BLaER1 treated with 17β-estradiol and CSF1 and Interleukin-3, amounts not matched to agents 10 nM and 100 nM (cell line): Measurements from ENCODE around the gene PLEKHF1.

ENCODE experiments used
- H3K27ac ChIP-seq, 11 experiments: shearing (Covaris generic); formaldehyde crosslinking; 2 replicates each; pipeline ENCODE4 v1.8.1; 2022
- H3K27me3 ChIP-seq, 11 experiments: shearing (Covaris generic); formaldehyde crosslinking; 2 replicates each; pipeline ENCODE4 v1.8.1; 2022
- H3K36me3 ChIP-seq, 11 experiments: shearing (Covaris generic); formaldehyde crosslinking; 2 replicates each; pipeline ENCODE4 v1.8.1; 2022
- H3K4me1 ChIP-seq, 10 experiments: shearing (Covaris generic); formaldehyde crosslinking; 2 replicates each; pipeline ENCODE4 v1.8.1; 2022
- H3K4me2 ChIP-seq, 11 experiments: shearing (Covaris generic); formaldehyde crosslinking; 2 replicates each; pipeline ENCODE4 v1.8.1; 2022
- H3K4me3 ChIP-seq, 10 experiments: shearing (Covaris generic); formaldehyde crosslinking; 2 replicates each; pipeline ENCODE4 v1.8.1; 2022
- H3K9ac ChIP-seq, 11 experiments: shearing (Covaris generic); formaldehyde crosslinking; 2 replicates each; pipeline ENCODE4 v1.8.1; 2022
- H3K9me3 ChIP-seq, 11 experiments: shearing (Covaris generic); formaldehyde crosslinking; replicated peaks in 1 of 11; 2 replicates each; pipeline ENCODE4 v1.8.1; 2022
- H4K20me1 ChIP-seq, 11 experiments: shearing (Covaris generic); formaldehyde crosslinking; 2 replicates each; pipeline ENCODE4 v1.8.1; 2022
- Cebpa-rat ChIP-seq, 11 experiments: shearing (Covaris generic); IDR thresholded peaks; 2 replicates each; pipeline ENCODE4 v1.8.1; 2022

The PLEKHF1 gene

GRCh38 chr19:29681422-29682235 lies 16.4 kb downstream of the PLEKHF1 start:
- TF ChIP-seq Cebpa-rat (IDR thresholded peaks at IDR 0.05) = no peak

GRCh38 chr19:29682236-29682895 lies 17.1 kb downstream of the PLEKHF1 start:
- Histone ChIP-seq H3K27me3 (0 out of 22 replicates have a peak, but pooled peaks cover 0 to under 1% (median 0%) of the 10 kb centered on the region in 11 experiments), H3K9me3 (no peaks in the 10 kb centered on the region), H3K36me3 (peaks cover 0 to 11% (median 0%) of the 10 kb centered on the region in 11 experiments; a peak in 2 of 22 replicates), H3K27ac (peak overlapping the region in 6 of 11 experiments; percentile 10 to 83 (median 52); a peak in 8 of 22 replicates), H3K4me2 (peak overlapping the region; percentile 89 to 97 (median 96)), H3K4me1 (peaks cover 56 to 97% (median 67%) of the 10 kb centered on the region in 10 experiments), H3K9ac (peak overlapping the region in 3 of 11 experiments; percentile 44 to 63 (median 47); a peak in 2 of 22 replicates), H3K4me3 (no peak overlapping the region), H4K20me1 (peaks cover 0 to 15% (median under 1%) of the 10 kb centered on the region in 11 experiments; a peak in 6 of 22 replicates)
- TF ChIP-seq Cebpa-rat (IDR thresholded peaks at IDR 0.05) = no peak

More at GRCh38 chr19:29681422-29682235, 16.4 kb downstream of the PLEKHF1 start:
- Histone ChIP-seq H3K4me3 (no peak overlapping the region), H3K36me3 (peaks cover 0 to 17% (median 0%) of the 10 kb centered on the region in 11 experiments; a peak in 6 of 22 replicates), H3K4me2 (peak overlapping the region; percentile 89 to 97 (median 96)), H3K27ac (peak overlapping the region in 8 of 11 experiments; percentile 10 to 83 (median 76); a peak in 12 of 22 replicates), H3K9me3 (no peaks in the 10 kb centered on the region), H3K4me1 (peaks cover 64 to 97% (median 68%) of the 10 kb centered on the region in 10 experiments), H3K27me3 (peaks cover 0 to 4% (median 0%) of the 10 kb centered on the region in 11 experiments; a peak in 1 of 22 replicates), H4K20me1 (peaks cover 0 to 23% (median 8%) of the 10 kb centered on the region in 11 experiments; a peak in 6 of 22 replicates), H3K9ac (peak overlapping the region in 5 of 11 experiments; percentile 47 to 71 (median 64); a peak in 5 of 22 replicates)

- Histone ChIP-seq H3K36me3 (0 out of 22 replicates have a peak, but pooled peaks cover 0 to 6% (median 0%) of the 10 kb centered on the region in 11 experiments), H3K9me3 (peaks cover 0 to 6% (median 0%) of the 10 kb centered on the region in 11 experiments; a peak in 2 of 22 replicates), H3K4me3 (no peak overlapping the region), H4K20me1 (peaks cover 0 to 13% (median 0%) of the 10 kb centered on the region in 11 experiments; a peak in 5 of 22 replicates), H3K27ac (no peak overlapping the region), H3K9ac (0 out of 22 replicates have a peak overlapping the region, but pooled peaks of 1 of the 11 experiments have one; percentile 6), H3K4me1 (peaks cover 50 to 97% (median 67%) of the 10 kb centered on the region in 10 experiments), H3K4me2 (peak overlapping the region in 9 of 11 experiments; percentile 10 to 96 (median 35); a peak in 15 of 22 replicates), H3K27me3 (no peaks in the 10 kb centered on the region)
- no peak for TF ChIP-seq Cebpa-rat (IDR thresholded peaks at IDR 0.05)
Measured at GRCh38 chr19:29683009-29683408, 17.7 kb downstream of the PLEKHF1 start.

GRCh38 chr19:29685326-29685725 lies 20.1 kb downstream of the PLEKHF1 start:
- no peak overlapping the region for H3K9ac ChIP-seq
- no peaks in the 10 kb centered on the region for H3K27me3 ChIP-seq
- H3K36me3 ChIP-seq = peaks cover 0 to 2% (median under 1%) of the 10 kb centered on the region in 11 experiments; a peak in 3 of 22 replicates
- peak overlapping the region in 4 of 11 experiments; percentile 0 to 75 (median 16); a peak in 5 of 22 replicates for H3K4me2 ChIP-seq
- no peak overlapping the region for H3K4me3 ChIP-seq
- H4K20me1 ChIP-seq = peaks cover 0 to 5% (median 0%) of the 10 kb centered on the region in 11 experiments; a peak in 1 of 22 replicates
- no peak overlapping the region for H3K27ac ChIP-seq
- H3K4me1 ChIP-seq = peaks cover 27 to 82% (median 51%) of the 10 kb centered on the region in 10 experiments
- no peak for TF ChIP-seq Cebpa-rat (IDR thresholded peaks at IDR 0.05)
- peaks cover 3 to 26% (median 5%) of the 10 kb centered on the region in 11 experiments for H3K9me3 ChIP-seq

GRCh38 chr19:29686285-29686805 lies 21.1 kb downstream of the PLEKHF1 start:
- Histone ChIP-seq H3K9me3 (peaks cover 9 to 34% (median 13%) of the 10 kb centered on the region in 11 experiments), H3K9ac (no peak overlapping the region), H4K20me1 (peaks cover 0 to 5% (median 0%) of the 10 kb centered on the region in 11 experiments; a peak in 1 of 22 replicates), H3K27me3 (no peaks in the 10 kb centered on the region), H3K4me1 (peaks cover 17 to 72% (median 41%) of the 10 kb centered on the region in 10 experiments), H3K4me3 (no peak overlapping the region), H3K27ac (peak overlapping the region in 1 of 11 experiments; percentile 62; a peak in 1 of 22 replicates), H3K36me3 (peaks cover 0 to 6% (median 5%) of the 10 kb centered on the region in 11 experiments; a peak in 8 of 22 replicates), H3K4me2 (peak overlapping the region in 4 of 11 experiments; percentile 68 to 76 (median 76); a peak in 7 of 22 replicates)
- TF ChIP-seq Cebpa-rat (IDR thresholded peaks at IDR 0.05) = no peak

- no peak for TF ChIP-seq Cebpa-rat (IDR thresholded peaks at IDR 0.05)
- Histone ChIP-seq H3K36me3 (peaks cover 0 to 6% (median 5%) of the 10 kb centered on the region in 11 experiments; a peak in 8 of 22 replicates), H3K9me3 (peaks cover 9 to 34% (median 13%) of the 10 kb centered on the region in 11 experiments), H3K27me3 (no peaks in the 10 kb centered on the region), H3K4me1 (peaks cover 7 to 61% (median 31%) of the 10 kb centered on the region in 10 experiments; a peak in 18 of 20 replicates), H3K4me2 (peak overlapping the region in 9 of 11 experiments; percentile 25 to 76 (median 55); a peak in 14 of 22 replicates), H3K4me3 (no peak overlapping the region), H4K20me1 (no peaks in the 10 kb centered on the region), H3K27ac (peak overlapping the region in 6 of 11 experiments; percentile 13 to 64 (median 47); a peak in 10 of 22 replicates), H3K9ac (peak overlapping the region in 1 of 11 experiments; percentile 26; a peak in 2 of 22 replicates)
Measured at GRCh38 chr19:29687244-29687896, 22.1 kb downstream of the PLEKHF1 start.

GRCh38 chr19:29687897-29688728 lies 22.9 kb downstream of the PLEKHF1 start:
- no peak overlapping the region for H3K9ac ChIP-seq
- H3K4me2 ChIP-seq = peak overlapping the region in 9 of 11 experiments; percentile 25 to 76 (median 55); a peak in 14 of 22 replicates
- H4K20me1 ChIP-seq = no peaks in the 10 kb centered on the region
- H3K27me3 ChIP-seq = no peaks in the 10 kb centered on the region
- peak overlapping the region in 9 of 11 experiments; percentile 9 to 64 (median 20); a peak in 13 of 22 replicates for H3K27ac ChIP-seq
- no peak for TF ChIP-seq Cebpa-rat (IDR thresholded peaks at IDR 0.05)
- H3K4me3 ChIP-seq = no peak overlapping the region
- H3K9me3 ChIP-seq = peaks cover 9 to 34% (median 13%) of the 10 kb centered on the region in 11 experiments
- H3K36me3 ChIP-seq = peaks cover 0 to 6% (median 5%) of the 10 kb centered on the region in 11 experiments; a peak in 8 of 22 replicates
- peaks cover 5 to 54% (median 27%) of the 10 kb centered on the region in 10 experiments; a peak in 19 of 20 replicates for H3K4me1 ChIP-seq
